ENCODE data around the gene TMEM179. TPM values are rescaled to one million over a fixed set of nuclear protein-coding genes. Genes with fewer than 3 reads are reported as not detected.

Gene TMEM179
- total RNA-seq, 4 donors from 2014 or later = 3.1 TPM; not detected in 3

- 85% methylated on average over 22 to 24 of the region's 24 CpGs for WGBS, 2 donors
- H3K4me1 ChIP-seq = no peaks in the 10 kb centered on the region
- H3K36me3 ChIP-seq = no peaks in the 10 kb centered on the region
- no peaks in the 10 kb centered on the region for H3K9me3 ChIP-seq
- no peaks in the 10 kb centered on the region for H3K27me3 ChIP-seq
- no peak overlapping the region for H3K4me3 ChIP-seq (replicated peaks in 1 of 3)
- no peak for TF ChIP-seq CTCF (IDR thresholded peaks at IDR 0.05)
- no peak for TF ChIP-seq POLR2A (IDR thresholded peaks at IDR 0.05)
- no peak overlapping the region for H3K27ac ChIP-seq
- DNase-seq = no peak
- intact Hi-C loops (cut with DNase I) = no loop called here
Measured at GRCh38 chr14:104550861-104551728, 53.5 kb downstream of the TMEM179 start.

GRCh38 chr14:104550340-104550860 is 54.2 kb downstream of the TMEM179 start:
- DNase-seq = no peak
- 85 to 90% methylated on average over 13 of the region's 13 CpGs for WGBS, 2 donors

GRCh38 chr14:104549536-104550339 is 54.8 kb downstream of the TMEM179 start:
- no peak overlapping the region for H3K27ac ChIP-seq
- DNase-seq = no peak
- H3K27me3 ChIP-seq = no peaks in the 10 kb centered on the region
- H3K4me1 ChIP-seq = no peaks in the 10 kb centered on the region
- H3K9me3 ChIP-seq = no peaks in the 10 kb centered on the region
- no peaks in the 10 kb centered on the region for H3K36me3 ChIP-seq
- WGBS, 2 donors = 89 to 92% methylated on average over 8 of the region's 8 CpGs
- intact Hi-C loops (cut with DNase I) = no loop called here
- H3K4me3 ChIP-seq (replicated peaks in 1 of 3) = no peak overlapping the region
- TF ChIP-seq CTCF (IDR thresholded peaks at IDR 0.05) (no peak), POLR2A (IDR thresholded peaks at IDR 0.05) (no peak)

More at GRCh38 chr14:104550340-104550860, 54.2 kb downstream of the TMEM179 start:
- no peaks in the 10 kb centered on the region for H3K27me3 ChIP-seq
- H3K4me3 ChIP-seq (replicated peaks in 1 of 3) = no peak overlapping the region
- no peak overlapping the region for H3K27ac ChIP-seq
- no peaks in the 10 kb centered on the region for H3K9me3 ChIP-seq
- H3K4me1 ChIP-seq = no peaks in the 10 kb centered on the region
- no peaks in the 10 kb centered on the region for H3K36me3 ChIP-seq
- intact Hi-C loops (cut with DNase I) = no loop called here
- TF ChIP-seq CTCF (IDR thresholded peaks at IDR 0.05) (no peak), POLR2A (IDR thresholded peaks at IDR 0.05) (no peak)

GRCh38 chr14:104548802-104549535 is 55.6 kb downstream of the TMEM179 start:
- H3K4me3 ChIP-seq (replicated peaks in 1 of 3) = no peak overlapping the region
- no peaks in the 10 kb centered on the region for H3K36me3 ChIP-seq
- H3K4me1 ChIP-seq = no peaks in the 10 kb centered on the region
- no peak overlapping the region for H3K27ac ChIP-seq
- DNase-seq = no peak
- no peak for TF ChIP-seq CTCF (IDR thresholded peaks at IDR 0.05)
- WGBS, 2 donors = 34 to 52% methylated on average over 8 of the region's 15 CpGs
- intact Hi-C loops (cut with DNase I) = no loop called here
- no peaks in the 10 kb centered on the region for H3K9me3 ChIP-seq
- H3K27me3 ChIP-seq = no peaks in the 10 kb centered on the region
